Panc1 (cell line): Measurements from ENCODE around the gene NUAK2. TPM values are rescaled to one million over a fixed set of nuclear protein-coding genes. Genes with fewer than 3 reads are reported as not detected.

Source experiments
- ATAC-seq: fragments of 200-7000 bp; cut with Tn5 transposase; 2 replicates; pipeline ENCODE4 v1.9.1; 2020; ENCODE audit warnings: mild to moderate bottlenecking, moderate library complexity
- BruUV-seq: library from RNA; stranded (reverse); fragments of 400-500 nt; replicated peaks from 2 replicates; lab custom pipeline; 2021; lab: Mats Ljungman, UMichigan
- CTCF ChIA-PET: fragments of 300-600 bp; sonication (Branson Sonifier 250); formaldehyde crosslinking; loops from one replicate; lab custom pipeline; 2022; ENCODE audit warnings: antibody characterized with exemption; lab: Charles Lee
- POLR2A ChIA-PET: fragments of 300-600 bp; sonication (Branson Sonifier 250); formaldehyde crosslinking; loops from one replicate; lab custom pipeline; 2022; ENCODE audit warnings: antibody characterized with exemption; lab: Charles Lee
- DNase-seq: peaks from one replicate; pipeline ENCODE4 v3.0.0-alpha.2; 2010; ENCODE audit warnings: low read depth, low spot score
- H3K27ac ChIP-seq: 2 replicates; pipeline ENCODE4 v1.5.1; 2011; ENCODE audit warnings: mild to moderate bottlenecking, low read length, inconsistent platforms
- H3K27me3 ChIP-seq: fragments of 200-500 bp; sonication (Bioruptor generic); 2 replicates; pipeline ENCODE4 v1.6.0; 2014; ENCODE audit warnings: low read length, inconsistent platforms; ENCODE audit not compliant: control insufficient read depth, insufficient read depth
- H3K36me3 ChIP-seq: fragments of 200-500 bp; sonication (Bioruptor generic); 2 replicates; pipeline ENCODE4 v1.5.1; 2014; ENCODE audit warnings: inconsistent platforms, mild to moderate bottlenecking, low read length, moderate library complexity; ENCODE audit not compliant: control insufficient read depth, insufficient read depth
- H3K4me1 ChIP-seq: 2 replicates; pipeline ENCODE4 v1.5.1; 2011; ENCODE audit warnings: inconsistent platforms, mild to moderate bottlenecking, low read length, moderate library complexity; ENCODE audit not compliant: control insufficient read depth, insufficient read depth
- H3K4me3 ChIP-seq, 2 experiments: 2 replicates each; pipeline ENCODE4 v1.5.1; 2011 to 2012; ENCODE audit warnings: low read depth in 2 of 2, low read length in 2 of 2, mild to moderate bottlenecking in 2 of 2, inconsistent platforms in 1 of 2, moderate library complexity in 1 of 2
- H3K9me3 ChIP-seq: fragments of 200-500 bp; sonication (Bioruptor generic); 2 replicates; pipeline ENCODE4 v1.5.1; 2014; ENCODE audit warnings: low read depth, mild to moderate bottlenecking, inconsistent platforms, low read length, moderate library complexity; ENCODE audit not compliant: control insufficient read depth, insufficient read depth
- CTCF ChIP-seq: fragments of 450-650 bp; IDR thresholded peaks from 2 replicates; pipeline ENCODE4 v1.5.1; 2017; ENCODE audit warnings: mild to moderate bottlenecking
- POLR2AphosphoS5 ChIP-seq: IDR thresholded peaks from 2 replicates; pipeline ENCODE4 v1.6.1; 2012; ENCODE audit warnings: mild to moderate bottlenecking, low read depth, low read length, moderate library complexity
- SIN3A ChIP-seq: IDR thresholded peaks from 2 replicates; pipeline ENCODE4 v1.6.1; 2012; ENCODE audit warnings: low read depth, mild to moderate bottlenecking, low read length, moderate library complexity, borderline replicate concordance; ENCODE audit not compliant: insufficient read depth
- TCF7L2 ChIP-seq: IDR thresholded peaks from 2 replicates; pipeline ENCODE4 v1.6.1; 2011; ENCODE audit warnings: mild to moderate bottlenecking, low read depth, low read length, inconsistent platforms
- in situ Hi-C: cut with HindIII; loops from 2 replicates; pipeline ENCODE4 v1.10.0; 2016; ENCODE audit warnings: low sequenced_read_pairs, low pct_unique_long_range_greater_than_20kb
- intact Hi-C: fragments of 100-400 bp; cut with micrococcal nuclease; formaldehyde crosslinking; loops from one replicate; pipeline ENCODE4 v1.10.0; 2022; ENCODE audit not compliant: unreplicated experiment
- total RNA-seq: library from RNA; stranded (reverse); gene quantifications from one replicate; pipeline ENCODE4 v1.2.1, GENCODE V29; 2021; ENCODE audit not compliant: unreplicated experiment
- TF ChIP-seq, protein P1 (sequence below), 2 experiments: IDR thresholded peaks; 2 replicates each; pipeline ENCODE4 v1.6.1; 2011 to 2012; ENCODE audit warnings: low read depth in 2 of 2, control low read depth in 1 of 2, low read length in 1 of 2, mild to moderate bottlenecking in 1 of 2, moderate library complexity in 1 of 2; ENCODE audit not compliant: insufficient read depth in 1 of 2

The NUAK2 gene
- total RNA-seq, 1 experiment from 2014 or later: 17.4 TPM

GRCh38 chr1:205270764-205271163, 50.8 kb downstream of the NUAK2 start:
- no TSS peak for BruUV-seq
- CTCF ChIA-PET: interaction anchor here (0.6 to 5.7 kb wide), 8 partner anchors 27 to 258 kb away, joined by 3 to 149 read pairs (median 3); partner anchors contain the start of gene NUAK2
- ATAC-seq (peak; percentile 18; the same call in 1 of the 2 replicates), DNase-seq (peak; percentile 59)
- POLR2A ChIA-PET: interaction anchor here (0.7 kb wide), 1 partner anchor 10 kb away, joined by 4 read pairs; no protein-coding TSS in a partner anchor
- H3K27me3 ChIP-seq: no peaks in the 10 kb centered on the region
- peaks cover 30% of the 10 kb centered on the region for H3K4me1 ChIP-seq
- intact Hi-C loops: no loop called here
- in situ Hi-C loops: no loop called here
- TF ChIP-seq CTCF: no peak
- TF ChIP-seq TCF7L2: no peak
- TF ChIP-seq, protein P1, sequence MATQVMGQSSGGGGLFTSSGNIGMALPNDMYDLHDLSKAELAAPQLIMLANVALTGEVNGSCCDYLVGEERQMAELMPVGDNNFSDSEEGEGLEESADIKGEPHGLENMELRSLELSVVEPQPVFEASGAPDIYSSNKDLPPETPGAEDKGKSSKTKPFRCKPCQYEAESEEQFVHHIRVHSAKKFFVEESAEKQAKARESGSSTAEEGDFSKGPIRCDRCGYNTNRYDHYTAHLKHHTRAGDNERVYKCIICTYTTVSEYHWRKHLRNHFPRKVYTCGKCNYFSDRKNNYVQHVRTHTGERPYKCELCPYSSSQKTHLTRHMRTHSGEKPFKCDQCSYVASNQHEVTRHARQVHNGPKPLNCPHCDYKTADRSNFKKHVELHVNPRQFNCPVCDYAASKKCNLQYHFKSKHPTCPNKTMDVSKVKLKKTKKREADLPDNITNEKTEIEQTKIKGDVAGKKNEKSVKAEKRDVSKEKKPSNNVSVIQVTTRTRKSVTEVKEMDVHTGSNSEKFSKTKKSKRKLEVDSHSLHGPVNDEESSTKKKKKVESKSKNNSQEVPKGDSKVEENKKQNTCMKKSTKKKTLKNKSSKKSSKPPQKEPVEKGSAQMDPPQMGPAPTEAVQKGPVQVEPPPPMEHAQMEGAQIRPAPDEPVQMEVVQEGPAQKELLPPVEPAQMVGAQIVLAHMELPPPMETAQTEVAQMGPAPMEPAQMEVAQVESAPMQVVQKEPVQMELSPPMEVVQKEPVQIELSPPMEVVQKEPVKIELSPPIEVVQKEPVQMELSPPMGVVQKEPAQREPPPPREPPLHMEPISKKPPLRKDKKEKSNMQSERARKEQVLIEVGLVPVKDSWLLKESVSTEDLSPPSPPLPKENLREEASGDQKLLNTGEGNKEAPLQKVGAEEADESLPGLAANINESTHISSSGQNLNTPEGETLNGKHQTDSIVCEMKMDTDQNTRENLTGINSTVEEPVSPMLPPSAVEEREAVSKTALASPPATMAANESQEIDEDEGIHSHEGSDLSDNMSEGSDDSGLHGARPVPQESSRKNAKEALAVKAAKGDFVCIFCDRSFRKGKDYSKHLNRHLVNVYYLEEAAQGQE (IDR thresholded peaks at IDR 0.05; ENCODE audit: insufficient read depth in 1 of 2, low read depth in 2 of 2, low read length in 1 of 2): no peak
- TF ChIP-seq SIN3A: no peak
- H3K4me3 ChIP-seq: no peak overlapping the region
- H3K9me3 ChIP-seq: no peaks in the 10 kb centered on the region
- no peaks in the 10 kb centered on the region for H3K36me3 ChIP-seq
- H3K27ac ChIP-seq: peak overlapping the region; percentile 23; the same call in 1 of the 2 replicates

GRCh38 chr1:205270271-205270670, 51.3 kb downstream of the NUAK2 start:
- intact Hi-C loops: no loop called here
- ATAC-seq: no peak
- ChIA-PET POLR2A (no interaction called here), CTCF (interaction anchor here (0.6 to 5.7 kb wide), 3 partner anchors 51 to 65 kb away, joined by 3 to 149 read pairs (median 7); partner anchors contain the start of gene NUAK2)
- no peak overlapping the region for H3K4me3 ChIP-seq
- no peak overlapping the region; the same call in 1 of the 2 replicates for H3K27ac ChIP-seq
- no peaks in the 10 kb centered on the region for H3K27me3 ChIP-seq
- peaks cover 30% of the 10 kb centered on the region for H3K4me1 ChIP-seq
- H3K9me3 ChIP-seq: no peaks in the 10 kb centered on the region
- in situ Hi-C loops: no loop called here
- DNase-seq: no peak
- no peaks in the 10 kb centered on the region for H3K36me3 ChIP-seq
- no TSS peak for BruUV-seq
- TF ChIP-seq CTCF: no peak
- no peak for TF ChIP-seq SIN3A
- TF ChIP-seq, protein P1 (IDR thresholded peaks at IDR 0.05; ENCODE audit: insufficient read depth in 1 of 2, low read depth in 2 of 2, low read length in 1 of 2): no peak
- TF ChIP-seq TCF7L2: no peak
- TF ChIP-seq POLR2AphosphoS5: no peak
